Mucosa of rectum (tissue), 2 donors: ENCODE measurements around the gene EHBP1.
A peak's percentile ranks its signal among the peaks of the same experiment; 100 is the strongest.

Experiments used
- H3K27ac ChIP-seq, 2 donors: one replicate each; pipeline ENCODE4 v1.7.0; 2013; ENCODE audit warnings: inconsistent platforms in 2 of 2, low read depth in 2 of 2, low read length in 2 of 2
- H3K27me3 ChIP-seq, 2 donors: one replicate each; pipeline ENCODE4 v1.7.0; 2013; ENCODE audit warnings: low read length in 2 of 2; ENCODE audit not compliant: control insufficient read depth in 2 of 2, insufficient read depth in 2 of 2
- H3K36me3 ChIP-seq, 2 donors: one replicate each; pipeline ENCODE4 v1.7.0; 2013; ENCODE audit warnings: low read length in 2 of 2; ENCODE audit not compliant: control insufficient read depth in 2 of 2, insufficient read depth in 2 of 2
- H3K4me1 ChIP-seq, 2 donors: one replicate each; pipeline ENCODE4 v1.7.0; 2013; ENCODE audit warnings: low read length in 2 of 2, mild to moderate bottlenecking in 1 of 2; ENCODE audit not compliant: control insufficient read depth in 2 of 2, insufficient read depth in 2 of 2
- H3K4me3 ChIP-seq, 2 donors: one replicate each; pipeline ENCODE4 v1.7.0; 2013; ENCODE audit warnings: low read length in 2 of 2
- H3K9ac ChIP-seq, 2 donors: one replicate each; pipeline ENCODE4 v1.7.0; 2013; ENCODE audit warnings: low read length in 2 of 2, low read depth in 1 of 2, mild to moderate bottlenecking in 1 of 2
- H3K9me3 ChIP-seq, 2 donors: one replicate each; pipeline ENCODE4 v1.7.0; 2013; ENCODE audit warnings: low read length in 2 of 2; ENCODE audit not compliant: control insufficient read depth in 2 of 2
- donor health status: healthy.
- donor health status: Normal muscosa, but diverticular disease.

EHBP1 gene

DNA sequence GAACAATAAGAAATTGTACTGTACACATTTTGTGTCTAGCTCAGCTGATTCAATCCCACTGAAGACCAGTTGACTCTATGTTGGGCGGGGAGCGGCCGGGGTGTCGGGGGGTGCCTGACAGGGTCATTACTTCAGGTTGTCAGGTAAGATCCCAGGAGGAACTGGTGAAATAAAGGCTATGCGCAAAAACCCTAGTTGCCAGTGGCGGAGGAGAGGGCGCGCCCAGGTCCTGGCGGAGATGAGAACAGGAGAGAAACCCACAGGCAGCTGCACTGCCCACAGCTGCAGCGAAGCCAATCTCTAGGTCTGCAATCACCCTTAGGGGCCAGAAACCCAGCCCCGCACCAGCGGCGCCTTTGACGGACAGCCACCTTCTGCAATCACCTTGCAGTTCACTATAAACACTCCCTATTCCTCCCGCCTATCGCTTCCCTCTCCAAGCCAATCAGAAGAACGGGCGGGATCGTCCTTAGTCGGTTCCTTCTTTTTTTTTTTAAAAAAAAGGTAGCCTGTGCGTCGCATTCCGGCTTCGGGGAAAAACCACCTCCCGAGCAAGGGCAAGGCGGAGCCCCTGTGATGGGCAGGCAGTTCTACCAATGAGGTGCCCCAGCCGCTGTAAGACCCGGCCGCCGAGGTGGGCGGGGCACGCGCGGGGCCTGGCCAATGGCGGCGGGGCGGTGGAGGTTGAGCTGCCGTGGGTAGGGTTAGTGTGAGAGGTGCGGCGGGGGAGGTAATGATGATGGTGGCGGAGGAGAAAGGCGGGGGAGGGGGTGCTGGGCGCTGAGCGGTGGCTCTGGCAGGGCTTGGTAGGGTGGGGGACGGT lies at the start of gene EHBP1:
TSS of gene EHBP1 (plus strand) at position 707 of the 823 bp plus-strand sequence. CDS start 1,479 bp downstream, outside the sequence.
- H3K27me3 ChIP-seq, result no peaks in the 10 kb centered on the region
- no peaks in the 10 kb centered on the region for H3K9me3 ChIP-seq
- H3K27ac ChIP-seq, result peak within 1 kb of the TSS; percentile 81 to 85
- peaks cover 7 to 13% of the 10 kb centered on the region in 2 donors for H3K4me1 ChIP-seq
- H3K4me3 ChIP-seq, result peak within 1 kb of the TSS; percentile 86 to 91
- peak within 1 kb of the TSS; percentile 71 to 77 for H3K9ac ChIP-seq
- H3K36me3 ChIP-seq, result no peaks in the 10 kb centered on the region

DNA sequence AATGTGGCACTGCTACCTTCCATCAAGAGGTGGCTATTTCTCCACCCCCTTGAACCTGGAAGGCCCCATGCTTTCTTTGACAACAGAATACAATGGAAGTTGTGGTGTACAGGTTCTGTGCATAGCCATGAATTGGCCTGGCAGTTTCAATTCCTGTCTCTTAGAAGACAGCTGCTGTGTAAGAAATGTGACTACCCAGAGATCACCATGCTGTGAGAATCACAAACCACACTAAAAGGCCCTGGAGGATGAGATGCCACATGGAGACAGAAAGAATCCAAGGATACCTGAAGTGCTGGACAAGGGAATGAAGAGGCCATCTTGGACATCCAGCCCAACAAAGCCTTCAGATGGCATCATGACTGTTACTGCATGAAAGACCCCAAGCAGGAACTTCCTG lies 47.7 kb upstream of the EHBP1 start:
- Histone ChIP-seq H3K4me3 (no peak overlapping the region), H3K27ac (no peak overlapping the region), H3K36me3 (no peaks in the 10 kb centered on the region), H3K9ac (no peak overlapping the region), H3K4me1 (no peaks in the 10 kb centered on the region), H3K27me3 (no peaks in the 10 kb centered on the region), H3K9me3 (no peaks in the 10 kb centered on the region)

GRCh38 chr2:62658891-62659290 lies 46.6 kb upstream of the EHBP1 start:
- no peaks in the 10 kb centered on the region for H3K27me3 ChIP-seq
- H3K36me3 ChIP-seq, result no peaks in the 10 kb centered on the region
- no peaks in the 10 kb centered on the region for H3K4me1 ChIP-seq
- no peak overlapping the region for H3K4me3 ChIP-seq
- H3K9ac ChIP-seq, result no peak overlapping the region
- no peaks in the 10 kb centered on the region for H3K9me3 ChIP-seq
- H3K27ac ChIP-seq, result no peak overlapping the region

- Histone ChIP-seq H3K9ac (no peak overlapping the region), H3K27me3 (no peaks in the 10 kb centered on the region), H3K4me1 (no peaks in the 10 kb centered on the region), H3K9me3 (no peaks in the 10 kb centered on the region), H3K27ac (no peak overlapping the region), H3K4me3 (no peak overlapping the region), H3K36me3 (no peaks in the 10 kb centered on the region)
Measured at GRCh38 chr2:62660087-62660486, 45.4 kb upstream of the EHBP1 start.

- Histone ChIP-seq H3K27me3 (no peaks in the 10 kb centered on the region), H3K4me3 (no peak overlapping the region), H3K9ac (no peak overlapping the region), H3K4me1 (no peaks in the 10 kb centered on the region), H3K36me3 (no peaks in the 10 kb centered on the region), H3K9me3 (no peaks in the 10 kb centered on the region), H3K27ac (no peak overlapping the region)
Measured at GRCh38 chr2:62660582-62661262, 44.8 kb upstream of the EHBP1 start.

DNA sequence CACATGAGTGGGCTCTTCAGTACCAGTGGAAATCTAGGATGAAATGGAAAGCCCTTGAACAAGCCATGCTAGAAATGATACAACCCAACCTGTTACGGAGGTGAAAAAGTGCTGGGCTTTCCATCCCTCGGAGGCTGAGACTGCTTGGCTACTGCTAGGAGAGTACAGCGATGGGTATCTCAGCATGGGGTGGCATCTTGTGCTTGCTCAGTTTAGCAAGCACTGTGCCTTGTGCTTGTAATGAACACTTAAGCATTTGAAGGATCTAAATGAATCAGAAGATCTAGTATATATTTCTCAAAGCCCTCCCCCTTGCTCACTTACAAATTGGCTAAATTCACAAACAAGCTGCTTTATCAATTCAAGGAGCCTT lies 44.3 kb upstream of the EHBP1 start:
- Histone ChIP-seq H3K4me3 (no peak overlapping the region), H3K4me1 (no peaks in the 10 kb centered on the region), H3K9ac (no peak overlapping the region), H3K27me3 (no peaks in the 10 kb centered on the region), H3K36me3 (no peaks in the 10 kb centered on the region), H3K9me3 (no peaks in the 10 kb centered on the region), H3K27ac (no peak overlapping the region)

DNA sequence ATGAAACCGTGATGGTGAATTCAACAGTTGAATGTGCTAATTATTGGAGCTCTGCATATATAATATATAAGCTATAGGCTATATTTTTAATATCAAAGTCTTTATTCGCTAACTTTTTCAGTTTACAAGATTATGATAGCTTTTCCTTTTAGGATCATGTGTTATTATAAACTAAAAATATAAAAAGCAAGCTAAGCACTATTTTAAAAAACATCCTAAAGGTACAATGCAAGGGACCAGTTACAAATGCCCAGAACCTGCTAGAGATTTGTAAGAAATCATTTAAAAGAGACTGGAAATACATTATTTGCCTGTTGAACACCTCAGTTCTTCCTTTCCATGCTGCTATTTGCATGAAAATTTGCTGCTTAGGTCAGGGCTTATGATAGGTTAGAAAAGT lies 43.4 kb upstream of the EHBP1 start:
- H3K4me3 ChIP-seq, result no peak overlapping the region
- no peaks in the 10 kb centered on the region for H3K36me3 ChIP-seq
- no peaks in the 10 kb centered on the region for H3K27me3 ChIP-seq
- no peaks in the 10 kb centered on the region for H3K9me3 ChIP-seq
- no peak overlapping the region for H3K9ac ChIP-seq
- no peaks in the 10 kb centered on the region for H3K4me1 ChIP-seq
- no peak overlapping the region for H3K27ac ChIP-seq

DNA sequence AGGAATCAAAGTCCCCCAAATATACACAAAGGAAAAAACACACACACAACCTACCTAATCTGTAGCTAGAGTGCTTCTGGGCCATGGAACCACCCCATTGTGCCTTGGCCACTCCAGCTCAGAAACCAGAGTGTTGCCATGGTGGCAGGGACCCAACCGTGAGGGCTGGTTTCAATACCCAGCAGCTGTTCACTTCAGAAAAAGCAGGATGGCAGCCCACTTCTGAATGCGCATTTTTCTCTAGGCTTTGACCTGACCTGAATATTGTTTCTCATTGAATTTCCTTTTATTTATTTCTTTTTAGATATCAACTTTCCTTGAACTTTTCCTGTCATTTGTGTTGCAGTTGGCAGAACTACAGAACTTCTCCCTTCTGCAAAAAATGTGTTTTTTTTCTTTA lies 43.0 kb upstream of the EHBP1 start:
- Histone ChIP-seq H3K4me3 (no peak overlapping the region), H3K27ac (no peak overlapping the region), H3K9me3 (no peaks in the 10 kb centered on the region)

GRCh38 chr2:62663411-62663810 lies 42.1 kb upstream of the EHBP1 start:
- peak overlapping the region in 1 of 2 donors; percentile 29 for H3K27ac ChIP-seq
- H3K36me3 ChIP-seq, result no peaks in the 10 kb centered on the region
- H3K9ac ChIP-seq, result no peak overlapping the region
- no peaks in the 10 kb centered on the region for H3K9me3 ChIP-seq
- no peaks in the 10 kb centered on the region for H3K27me3 ChIP-seq
- H3K4me3 ChIP-seq, result no peak overlapping the region
- no peaks in the 10 kb centered on the region for H3K4me1 ChIP-seq

More for the DNA sequence above, 43.0 kb upstream of the EHBP1 start:
- no peaks in the 10 kb centered on the region for H3K4me1 ChIP-seq
- no peaks in the 10 kb centered on the region for H3K36me3 ChIP-seq
- H3K9ac ChIP-seq, result no peak overlapping the region
- H3K27me3 ChIP-seq, result no peaks in the 10 kb centered on the region

DNA sequence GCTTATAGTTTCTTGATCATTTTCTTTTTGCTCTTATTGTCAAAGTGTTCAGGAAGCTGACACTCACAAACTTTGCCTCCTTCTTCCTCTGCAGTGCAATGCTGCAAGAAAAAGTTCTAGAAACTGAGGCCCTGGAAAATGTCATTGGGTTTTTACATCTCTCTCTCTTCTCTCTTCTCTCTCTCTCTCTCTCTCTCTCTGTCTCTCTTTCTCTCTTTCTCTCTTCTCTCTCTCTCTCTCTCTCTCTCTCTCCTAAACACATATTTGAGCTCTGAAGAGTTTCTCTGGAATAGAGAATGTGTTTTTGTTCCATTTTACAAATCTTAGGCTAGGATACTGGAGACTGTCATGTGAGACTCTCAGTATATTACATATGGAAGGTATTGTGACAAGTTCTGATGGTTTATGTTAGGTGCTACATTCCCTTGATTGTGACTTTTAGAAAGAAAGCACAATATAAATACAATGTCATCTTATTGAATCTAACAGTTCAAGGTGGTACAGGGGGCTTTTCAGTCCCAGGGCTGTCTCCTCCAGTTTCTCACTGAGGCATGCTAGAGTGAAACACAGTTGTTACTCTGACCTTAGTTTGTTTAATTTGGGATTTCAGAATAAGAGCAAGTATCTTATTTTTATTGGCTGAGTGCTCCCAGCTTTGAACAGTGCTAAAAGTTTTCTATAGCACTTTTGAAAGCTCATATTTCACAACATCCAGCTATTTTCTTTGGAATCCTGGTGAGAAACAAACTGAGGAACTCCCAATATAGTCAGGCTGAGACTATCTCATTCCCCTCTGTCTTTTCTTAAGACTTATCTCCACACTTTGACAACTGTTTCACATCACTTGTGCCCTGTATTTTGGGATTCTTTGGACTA lies 41.4 kb upstream of the EHBP1 start:
- peak overlapping the region; percentile 2 to 29 for H3K27ac ChIP-seq
- no peaks in the 10 kb centered on the region for H3K4me1 ChIP-seq

More for the DNA sequence above, 41.4 kb upstream of the EHBP1 start:
- Histone ChIP-seq H3K36me3 (no peaks in the 10 kb centered on the region), H3K27me3 (no peaks in the 10 kb centered on the region), H3K9ac (no peak overlapping the region), H3K4me3 (no peak overlapping the region), H3K9me3 (no peaks in the 10 kb centered on the region)
